ENCODE measurements around the gene SPTB.

SPTB gene

GRCh38 chr14:64714432-64715025, 165.2 kb downstream of the SPTB start:
- no peaks in the 10 kb centered on the region; the same call in 1 of the 2 replicates for H3K27me3 ChIP-seq (ENCODE audit: low read length)
- H3F3A ChIP-seq (ENCODE audit: insufficient read depth): no peaks in the 10 kb centered on the region
- H3K9ac ChIP-seq (ENCODE audit: low read length): no peak overlapping the region
- TF ChIP-seq CTCF (IDR thresholded peaks at IDR 0.05; ENCODE audit: insufficient read depth, low read length, poor library complexity, severe bottlenecking) (no peak), EZH2phosphoT487 (conservative IDR thresholded peaks at IDR 0.05; ENCODE audit: low read length) (no peak)
- H2AFZ ChIP-seq (ENCODE audit: low read depth, low read length, severe bottlenecking): no peak overlapping the region
- no peak overlapping the region for H3K4me3 ChIP-seq (ENCODE audit: insufficient read depth, low read length, poor library complexity, severe bottlenecking)
- no peaks in the 10 kb centered on the region for H3K36me3 ChIP-seq (ENCODE audit: low read length)
- no peak overlapping the region for H3K27ac ChIP-seq (ENCODE audit: low read depth, low read length)
- no peaks in the 10 kb centered on the region for H4K20me1 ChIP-seq (ENCODE audit: low read depth, low read length)
- no peak overlapping the region for H3K4me2 ChIP-seq (ENCODE audit: low read depth, low read length, poor library complexity, severe bottlenecking)
- H3K9me3 ChIP-seq (ENCODE audit: insufficient read depth, low read length): peaks cover 12% of the 10 kb centered on the region; the same call in 1 of the 2 replicates
- H3K79me2 ChIP-seq (ENCODE audit: insufficient read depth, low read length): no peaks in the 10 kb centered on the region
- H3K9me2 ChIP-seq (replicated peaks; ENCODE audit: insufficient read depth, low read length): no peaks in the 10 kb centered on the region

GRCh38 chr14:64713677-64714076, 166.0 kb downstream of the SPTB start:
- Histone ChIP-seq H3K79me2 (ENCODE audit: insufficient read depth, low read length) (no peaks in the 10 kb centered on the region), H3K36me3 (ENCODE audit: low read length) (no peaks in the 10 kb centered on the region), H4K20me1 (ENCODE audit: low read depth, low read length) (no peaks in the 10 kb centered on the region), H3K9me3 (ENCODE audit: insufficient read depth, low read length) (peaks cover 12% of the 10 kb centered on the region; the same call in 1 of the 2 replicates), H3K4me3 (ENCODE audit: insufficient read depth, low read length, poor library complexity, severe bottlenecking) (no peak overlapping the region), H3K9ac (ENCODE audit: low read length) (no peak overlapping the region), H3K27me3 (ENCODE audit: low read length) (no peaks in the 10 kb centered on the region; the same call in 1 of the 2 replicates), H3K27ac (ENCODE audit: low read depth, low read length) (no peak overlapping the region), H2AFZ (ENCODE audit: low read depth, low read length, severe bottlenecking) (no peak overlapping the region), H3K9me2 (replicated peaks; ENCODE audit: insufficient read depth, low read length) (no peaks in the 10 kb centered on the region), H3K4me2 (ENCODE audit: low read depth, low read length, poor library complexity, severe bottlenecking) (no peak overlapping the region), H3F3A (ENCODE audit: insufficient read depth) (no peaks in the 10 kb centered on the region)
- no peak for TF ChIP-seq CTCF (IDR thresholded peaks at IDR 0.05; ENCODE audit: insufficient read depth, low read length, poor library complexity, severe bottlenecking)
- TF ChIP-seq EZH2phosphoT487 (conservative IDR thresholded peaks at IDR 0.05; ENCODE audit: low read length): no peak

GRCh38 chr14:64711039-64711438, 168.7 kb downstream of the SPTB start:
- no peaks in the 10 kb centered on the region for H4K20me1 ChIP-seq (ENCODE audit: low read depth, low read length)
- peaks cover 12% of the 10 kb centered on the region; the same call in 1 of the 2 replicates for H3K9me3 ChIP-seq (ENCODE audit: insufficient read depth, low read length)
- H3K36me3 ChIP-seq (ENCODE audit: low read length): no peaks in the 10 kb centered on the region
- no peaks in the 10 kb centered on the region; the same call in 1 of the 2 replicates for H3K27me3 ChIP-seq (ENCODE audit: low read length)
- no peak for TF ChIP-seq EZH2phosphoT487 (conservative IDR thresholded peaks at IDR 0.05; ENCODE audit: low read length)
- no peak for TF ChIP-seq CTCF (IDR thresholded peaks at IDR 0.05; ENCODE audit: insufficient read depth, low read length, poor library complexity, severe bottlenecking)
- H3K4me3 ChIP-seq (ENCODE audit: insufficient read depth, low read length, poor library complexity, severe bottlenecking): no peak overlapping the region
- no peaks in the 10 kb centered on the region for H3F3A ChIP-seq (ENCODE audit: insufficient read depth)
- H3K4me2 ChIP-seq (ENCODE audit: low read depth, low read length, poor library complexity, severe bottlenecking): no peak overlapping the region
- no peaks in the 10 kb centered on the region for H3K9me2 ChIP-seq (replicated peaks; ENCODE audit: insufficient read depth, low read length)
- H2AFZ ChIP-seq (ENCODE audit: low read depth, low read length, severe bottlenecking): no peak overlapping the region
- no peak overlapping the region for H3K9ac ChIP-seq (ENCODE audit: low read length)
- H3K79me2 ChIP-seq (ENCODE audit: insufficient read depth, low read length): no peaks in the 10 kb centered on the region
- no peak overlapping the region for H3K27ac ChIP-seq (ENCODE audit: low read depth, low read length)

All from SU-DHL-6 (cell line).